Esophagus (tissue), 2 donors: Measurements from ENCODE around the gene AOPEP. TPM values are rescaled to one million over a fixed set of nuclear protein-coding genes. Genes with fewer than 3 reads are reported as not detected.
A peak's percentile ranks its signal among the peaks of the same experiment; 100 is the strongest.

ENCODE experiments used
- H3K27ac ChIP-seq, 2 donors: one replicate each; pipeline ENCODE4 v1.5.1; 2013; ENCODE audit warnings: low read depth in 2 of 2, mild to moderate bottlenecking in 2 of 2, inconsistent platforms in 1 of 2, low read length in 1 of 2, moderate library complexity in 1 of 2
- H3K27me3 ChIP-seq, 2 donors: one replicate each; pipeline ENCODE4 v1.6.1; 2013; ENCODE audit warnings: low read length in 2 of 2, control low read depth in 1 of 2, mild to moderate bottlenecking in 1 of 2; ENCODE audit not compliant: insufficient read depth in 2 of 2, control insufficient read depth in 1 of 2
- H3K36me3 ChIP-seq, 2 donors: one replicate each; pipeline ENCODE4 v1.6.1; 2013; ENCODE audit warnings: low read length in 1 of 2; ENCODE audit not compliant: control insufficient read depth in 2 of 2, insufficient read depth in 2 of 2
- H3K4me1 ChIP-seq, 2 donors: one replicate each; pipeline ENCODE4 v1.6.1; 2013; ENCODE audit warnings: low read length in 1 of 2; ENCODE audit not compliant: control insufficient read depth in 2 of 2, insufficient read depth in 2 of 2
- H3K4me3 ChIP-seq, 2 donors: one replicate each; pipeline ENCODE4 v1.5.1; 2013; ENCODE audit warnings: low read length in 2 of 2, mild to moderate bottlenecking in 2 of 2, low read depth in 1 of 2, moderate library complexity in 1 of 2
- H3K9me3 ChIP-seq, 2 donors: one replicate each; pipeline ENCODE4 v1.6.1; 2013; ENCODE audit warnings: mild to moderate bottlenecking in 2 of 2, low read depth in 1 of 2, low read length in 1 of 2, moderate library complexity in 1 of 2; ENCODE audit not compliant: control insufficient read depth in 2 of 2, insufficient read depth in 1 of 2
- WGBS, 2 donors: extraction: QIAGEN DNeasy Blood & Tissue Kit; methylation state at CpG; one replicate each; pipeline ENCODE4 v1.1.7; 2013; 5-methylcytosine and 5-hydroxymethylcytosine counted together
- polyA plus RNA-seq, 2 donors: library from polyadenylated mRNA; stranded (reverse); fragments of 200-250 nt; gene quantifications; one replicate each; pipeline ENCODE4 v1.2.3, GENCODE V29; 2013
- donor health status: healthy with polysubstance abuse.
- donor health status: Bipolar disorder and iron deficiency.

AOPEP gene
- polyA plus RNA-seq, 2 donors: 99.6 to 111 TPM

DNA sequence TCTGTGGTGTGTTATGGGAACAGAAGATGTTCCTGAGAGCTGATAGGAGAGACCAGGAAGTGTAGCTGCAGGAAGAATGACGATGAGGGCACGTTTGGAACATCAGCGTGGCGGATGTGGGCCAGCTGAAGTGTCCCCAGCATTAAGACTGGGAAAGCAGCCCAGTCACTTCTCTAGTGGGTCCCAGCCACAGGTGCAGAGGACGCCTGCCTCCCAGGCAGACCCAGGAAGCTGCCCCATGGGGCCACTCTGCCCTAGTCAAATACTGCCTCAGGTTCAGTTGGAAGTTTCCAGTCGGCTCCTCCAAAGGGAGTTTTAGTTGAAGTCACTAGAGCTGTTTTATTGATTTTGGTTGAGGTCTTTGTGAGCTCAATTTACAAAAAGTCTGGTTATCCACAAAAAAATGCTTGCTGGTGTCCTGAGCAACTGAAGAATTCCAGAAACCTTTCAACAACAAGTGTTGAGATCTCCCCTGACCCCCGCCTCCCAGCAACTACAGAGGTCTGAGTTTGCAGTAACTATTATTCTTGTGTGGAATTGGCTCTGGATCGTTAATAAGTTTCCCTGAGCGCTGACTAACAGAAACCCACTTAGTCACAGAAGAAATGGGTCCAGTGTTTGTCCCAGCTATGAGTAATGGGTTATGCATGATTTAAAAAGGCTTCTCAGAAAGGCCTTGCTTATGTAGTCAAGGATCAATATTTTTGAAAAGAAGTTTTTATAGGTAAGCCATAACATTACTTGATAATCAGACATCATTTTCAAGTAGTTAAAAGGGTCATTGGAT lies 296.9 kb downstream of the AOPEP start:
- H3K4me3 ChIP-seq: no peak overlapping the region
- H3K27ac ChIP-seq: peak overlapping the region; percentile 88 to 94
- WGBS, 2 donors: 30 to 47% methylated on average over 9 of the region's 9 CpGs
- peaks cover 14 to 21% of the 10 kb centered on the region in 2 donors for H3K4me1 ChIP-seq
- no peaks in the 10 kb centered on the region for H3K27me3 ChIP-seq
- peaks cover 3 to 6% of the 10 kb centered on the region in 2 donors for H3K36me3 ChIP-seq
- no peaks in the 10 kb centered on the region for H3K9me3 ChIP-seq

DNA sequence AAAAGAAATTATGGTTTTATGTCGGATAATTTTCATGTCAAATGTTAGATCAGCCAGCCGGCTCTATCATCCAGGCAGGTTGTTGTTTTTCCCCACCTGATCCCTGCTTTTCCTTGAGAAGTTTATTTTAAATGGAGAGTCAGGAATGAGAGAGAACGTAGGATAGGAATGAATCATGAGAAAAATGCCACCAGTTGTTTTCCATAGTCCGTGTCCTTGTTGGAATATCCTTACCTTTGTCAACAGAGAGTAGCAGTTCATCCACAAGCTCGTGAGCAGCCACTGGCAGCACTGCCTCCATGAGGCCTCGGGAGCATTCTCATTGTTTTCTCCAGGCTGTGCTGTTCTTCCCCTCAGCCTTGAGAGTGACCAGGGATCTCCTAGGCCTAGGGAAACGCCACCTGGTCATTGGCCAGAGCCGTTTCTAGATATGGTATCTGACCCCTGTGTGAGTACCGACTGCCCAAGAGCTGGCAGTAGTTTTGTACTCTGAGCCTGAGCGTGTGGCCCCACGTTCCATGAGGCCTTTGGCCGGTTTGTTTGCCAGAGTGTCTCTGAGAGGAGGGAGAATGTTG lies 297.7 kb downstream of the AOPEP start:
- Histone ChIP-seq H3K27me3 (no peaks in the 10 kb centered on the region), H3K36me3 (peaks cover 3 to 11% of the 10 kb centered on the region in 2 donors), H3K4me1 (peaks cover 16 to 26% of the 10 kb centered on the region in 2 donors), H3K9me3 (no peaks in the 10 kb centered on the region), H3K4me3 (peak overlapping the region in 1 of 2 donors; percentile 3), H3K27ac (peak overlapping the region; percentile 88 to 92)
- WGBS, 2 donors: 23 to 37% methylated on average over 12 of the region's 12 CpGs

DNA sequence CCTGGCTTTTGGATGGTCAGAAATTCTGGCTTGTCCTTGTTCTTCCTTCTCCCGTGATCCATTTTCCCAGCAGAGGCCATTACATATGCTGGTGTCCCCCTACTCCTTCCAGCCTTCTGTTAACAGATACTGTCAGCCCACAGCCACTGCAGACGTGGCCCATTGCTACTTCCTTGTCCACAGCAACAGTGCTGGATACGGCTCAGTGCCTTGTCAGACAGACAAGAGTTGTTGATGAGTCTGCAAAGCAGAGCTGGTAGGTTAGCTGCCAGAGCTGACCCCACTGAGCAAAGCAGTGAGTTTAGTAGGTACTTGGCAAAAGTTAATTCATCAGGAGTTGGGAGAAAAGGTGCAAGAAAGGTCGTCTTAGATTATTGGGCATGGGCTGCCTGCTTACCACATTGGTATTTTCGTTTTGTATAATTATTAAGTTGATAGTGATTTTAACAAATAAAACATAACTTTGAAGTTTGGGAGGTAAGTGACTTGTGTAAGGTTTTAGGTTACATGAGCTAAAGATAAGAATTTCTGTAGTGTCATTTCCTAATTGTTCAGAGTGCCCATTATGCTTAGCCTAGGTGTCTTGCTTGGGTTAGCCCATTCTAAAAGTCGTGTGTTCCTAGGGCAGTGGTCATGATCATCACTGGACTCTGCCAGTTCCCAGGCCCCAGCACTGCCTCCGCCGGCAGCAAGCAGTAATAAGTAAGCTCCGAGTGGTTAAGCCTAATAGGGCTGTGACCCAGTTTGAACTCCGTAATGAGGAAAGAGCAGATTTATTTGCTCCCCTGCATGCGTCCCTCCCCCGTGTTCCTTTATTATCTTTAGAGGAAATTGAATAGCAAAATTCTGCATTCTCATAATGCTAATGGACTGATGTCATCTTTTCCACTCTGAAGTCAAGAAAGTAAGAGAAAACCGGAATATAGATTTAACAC lies 299.0 kb downstream of the AOPEP start:
- 23 to 25% methylated on average over 13 of the region's 13 CpGs for WGBS, 2 donors
- peak overlapping the region in 1 of 2 donors; percentile 0 for H3K4me3 ChIP-seq
- peaks cover 12 to 22% of the 10 kb centered on the region in 2 donors for H3K4me1 ChIP-seq

DNA sequence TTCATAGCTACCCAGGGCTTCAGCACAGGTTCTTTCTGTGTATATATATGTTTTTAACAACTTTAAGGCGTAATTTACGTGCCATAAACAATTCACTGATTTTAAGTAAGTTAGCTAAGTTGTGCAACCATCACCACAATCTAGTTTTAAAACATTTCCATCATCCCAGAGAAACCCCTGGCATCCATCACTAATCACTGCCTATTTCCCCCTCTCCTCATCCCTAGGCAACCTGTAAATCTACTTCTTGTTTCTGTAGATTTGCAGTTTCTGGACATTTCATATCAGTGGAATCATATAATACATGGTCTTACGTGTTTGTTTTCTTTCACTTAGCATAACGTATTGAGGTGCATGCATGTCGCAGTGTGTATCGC lies 299.6 kb downstream of the AOPEP start:
- peaks cover 12 to 22% of the 10 kb centered on the region in 2 donors for H3K4me1 ChIP-seq
- H3K4me3 ChIP-seq: peak overlapping the region in 1 of 2 donors; percentile 0
- no peaks in the 10 kb centered on the region for H3K9me3 ChIP-seq
- H3K36me3 ChIP-seq: peaks cover 3 to 9% of the 10 kb centered on the region in 2 donors
- no peaks in the 10 kb centered on the region for H3K27me3 ChIP-seq
- peak overlapping the region in 1 of 2 donors; percentile 41 for H3K27ac ChIP-seq
- 71 to 73% methylated on average over 6 of the region's 6 CpGs for WGBS, 2 donors

More for the DNA sequence above, 299.0 kb downstream of the AOPEP start:
- Histone ChIP-seq H3K27me3 (no peaks in the 10 kb centered on the region), H3K27ac (peak overlapping the region; percentile 38 to 84), H3K36me3 (peaks cover 3 to 9% of the 10 kb centered on the region in 2 donors), H3K9me3 (no peaks in the 10 kb centered on the region)

DNA sequence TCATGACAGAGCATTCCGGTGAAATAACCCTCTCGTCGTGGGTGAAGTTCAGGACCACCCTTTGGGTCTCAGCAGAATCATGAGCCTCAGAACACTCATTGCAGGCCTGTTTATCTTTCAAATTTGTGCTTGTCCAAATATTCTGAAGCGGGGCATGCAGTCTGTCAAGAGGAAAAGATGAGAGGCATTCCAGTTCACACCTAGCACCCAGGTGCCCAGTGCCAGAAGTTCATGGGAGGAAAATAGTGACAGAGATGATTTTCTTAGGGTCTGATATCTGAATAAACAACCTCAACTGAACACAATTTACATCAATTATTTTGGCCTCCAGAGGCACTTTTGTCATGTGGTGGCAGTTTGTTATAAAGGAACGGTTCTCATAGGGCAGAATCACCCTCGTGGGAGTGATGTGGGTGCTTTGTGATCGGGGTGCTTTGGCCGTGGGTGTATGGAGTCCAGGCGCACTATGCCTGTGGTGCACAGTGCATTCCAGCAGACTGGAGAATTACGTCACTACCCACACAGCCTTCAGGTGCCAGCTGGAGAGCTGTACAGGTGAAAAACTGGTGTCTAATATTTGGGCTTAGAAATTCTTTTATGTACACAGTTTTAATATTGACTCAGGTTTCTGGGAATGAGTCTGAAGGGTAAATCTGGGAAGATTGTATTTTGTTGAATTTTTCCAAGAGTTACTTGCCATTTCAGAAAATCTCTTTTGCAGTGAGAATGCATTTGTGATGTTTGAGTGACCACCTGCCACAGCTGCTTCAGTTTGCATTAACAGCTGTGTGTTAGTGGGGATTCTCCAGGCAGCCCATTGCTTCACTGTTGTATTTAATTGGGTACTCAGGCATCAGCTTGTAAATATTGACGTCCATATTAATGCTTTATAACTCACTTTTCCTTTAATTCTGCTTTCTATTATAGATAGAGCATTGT lies 301.7 kb downstream of the AOPEP start:
- H3K36me3 ChIP-seq: peaks cover 0 to 9% of the 10 kb centered on the region in 2 donors
- H3K4me3 ChIP-seq: no peak overlapping the region
- H3K9me3 ChIP-seq: no peaks in the 10 kb centered on the region
- H3K27ac ChIP-seq: peak overlapping the region; percentile 65 to 76
- 44 to 50% methylated on average over 11 of the region's 11 CpGs for WGBS, 2 donors
- no peaks in the 10 kb centered on the region for H3K27me3 ChIP-seq
- H3K4me1 ChIP-seq: peaks cover 14 to 31% of the 10 kb centered on the region in 2 donors

DNA sequence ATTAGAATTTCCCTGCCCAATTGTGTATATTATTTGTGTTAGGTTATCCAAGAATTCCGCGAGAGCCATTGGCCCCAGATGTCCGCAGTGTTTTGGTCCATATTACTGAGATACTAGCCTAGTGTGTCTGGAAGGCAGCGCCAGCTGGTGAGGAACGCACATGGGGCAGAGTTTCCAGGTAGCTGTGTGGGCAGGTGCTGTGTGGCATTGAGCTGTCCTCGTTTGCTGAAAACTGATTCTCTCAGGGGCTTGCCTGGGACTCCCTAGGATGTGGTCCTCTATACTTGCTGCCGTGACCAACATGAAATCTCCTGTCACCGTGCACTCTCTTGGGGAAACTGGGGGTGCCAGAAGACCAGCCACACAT lies 302.3 kb downstream of the AOPEP start:
- peak overlapping the region; percentile 58 to 76 for H3K27ac ChIP-seq
- no peaks in the 10 kb centered on the region for H3K9me3 ChIP-seq
- peaks cover 13 to 31% of the 10 kb centered on the region in 2 donors for H3K4me1 ChIP-seq
- WGBS, 2 donors: 48 to 64% methylated on average over 8 of the region's 8 CpGs
- peaks cover 0 to 9% of the 10 kb centered on the region in 2 donors for H3K36me3 ChIP-seq
- H3K27me3 ChIP-seq: no peaks in the 10 kb centered on the region
- H3K4me3 ChIP-seq: no peak overlapping the region

DNA sequence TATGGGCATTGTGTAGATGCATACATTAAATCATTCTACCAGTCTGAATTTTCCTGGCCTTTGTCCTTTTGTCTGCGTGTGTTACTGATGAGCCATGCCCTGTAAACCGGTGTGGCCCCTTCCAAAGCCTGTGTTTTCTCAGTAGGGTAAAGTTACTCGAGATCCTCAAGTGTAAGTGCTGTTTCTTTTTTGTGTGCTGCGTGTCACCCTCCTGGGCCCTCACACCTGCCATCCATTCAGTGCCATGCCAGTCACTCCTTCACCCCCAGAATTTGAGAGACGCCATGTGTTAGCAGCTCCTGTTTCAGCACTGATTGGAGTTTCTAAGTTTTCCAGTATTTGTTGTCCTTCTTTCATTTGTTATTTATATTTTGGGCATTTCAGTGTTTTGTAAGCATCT lies 302.8 kb downstream of the AOPEP start:
- Histone ChIP-seq H3K9me3 (no peaks in the 10 kb centered on the region), H3K27ac (peak overlapping the region; percentile 58 to 76), H3K36me3 (peaks cover 0 to 9% of the 10 kb centered on the region in 2 donors), H3K4me1 (peaks cover 11 to 31% of the 10 kb centered on the region in 2 donors), H3K4me3 (no peak overlapping the region), H3K27me3 (no peaks in the 10 kb centered on the region)
- 39 to 48% methylated on average over 5 of the region's 5 CpGs for WGBS, 2 donors

DNA sequence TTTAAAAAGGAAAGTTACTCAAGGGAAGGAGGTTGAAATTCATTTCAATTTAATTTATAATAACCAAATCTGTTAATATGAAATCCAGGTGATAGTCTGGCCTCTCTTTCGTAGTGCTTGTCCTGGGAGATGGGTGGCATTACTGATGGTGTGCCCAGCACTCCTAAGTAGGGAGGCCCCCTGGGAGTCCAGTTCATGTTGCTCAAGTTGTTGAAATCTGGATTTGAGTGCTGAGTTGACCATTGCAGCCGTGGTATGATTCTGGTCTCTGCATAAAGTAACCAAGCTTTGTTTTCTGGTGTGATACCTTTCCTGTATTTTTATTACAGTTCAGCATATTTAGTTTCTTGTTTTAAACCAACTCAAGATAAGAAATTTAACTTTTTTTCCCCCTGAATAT lies 303.2 kb downstream of the AOPEP start:
- peak overlapping the region; percentile 55 to 61 for H3K27ac ChIP-seq
- 43 to 45% methylated on average over 2 of the region's 2 CpGs for WGBS, 2 donors
- H3K9me3 ChIP-seq: no peaks in the 10 kb centered on the region
- peaks cover 9 to 31% of the 10 kb centered on the region in 2 donors for H3K4me1 ChIP-seq
- H3K27me3 ChIP-seq: no peaks in the 10 kb centered on the region
- H3K4me3 ChIP-seq: no peak overlapping the region
- H3K36me3 ChIP-seq: peaks cover 0 to 9% of the 10 kb centered on the region in 2 donors
